Esophagus muscularis mucosa (tissue), 4 donors: ENCODE measurements around the gene NDUFS5. TPM values are rescaled to one million over a fixed set of nuclear protein-coding genes. Genes with fewer than 3 reads are reported as not detected.
"Not testable (repeated sequence)": the region's sequence is repeated elsewhere in the genome, so short reads cannot be mapped to it uniquely, and the experiment has no call there.

ENCODE experiments used
- DNase-seq: peaks from one replicate; pipeline ENCODE4 v3.0.0-alpha.2; 2017; ENCODE audit errors: extremely low spot score
- H3K27ac ChIP-seq, 4 donors: fragments of 200-600 bp; sonication (generic); replicated peaks in 1 of 4; 1 replicate in 3 of 4; 2 replicates in 1 of 4; pipeline ENCODE4 v1.5.1; 2016 to 2019; ENCODE audit warnings: mild to moderate bottlenecking in 1 of 4
- H3K27me3 ChIP-seq, 4 donors: fragments of 200-600 bp; sonication (generic); one replicate each; pipeline versions ENCODE4 v1.5.1 to v1.6.0; 2016 to 2019
- H3K36me3 ChIP-seq, 4 donors: fragments of 200-600 bp; sonication (generic); one replicate each; pipeline ENCODE4 v1.5.1; 2016 to 2019
- H3K4me1 ChIP-seq, 4 donors: fragments of 200-600 bp; sonication (generic); one replicate each; pipeline ENCODE4 v1.5.1; 2016 to 2019
- H3K4me3 ChIP-seq, 4 donors: fragments of 200-600 bp; sonication (generic); 1 replicate in 2 of 4; 2 replicates in 2 of 4; pipeline ENCODE4 v1.5.1; 2016 to 2019; ENCODE audit warnings: mild to moderate bottlenecking in 4 of 4, moderate library complexity in 1 of 4
- H3K9me3 ChIP-seq, 4 donors: fragments of 200-600 bp; sonication (generic); 1 replicate in 3 of 4; 2 replicates in 1 of 4; pipeline ENCODE4 v1.5.1; 2016 to 2019
- CTCF ChIP-seq, 3 experiments: fragments of 200-600 bp in 2 of 3; fragments of 450-650 bp in 1 of 3; sonication (generic) in 2 of 3; IDR thresholded peaks; one replicate each; pipeline ENCODE4 v1.5.1; 2017 to 2019; ENCODE audit warnings: antibody characterized with exemption in 3 of 3, mild to moderate bottlenecking in 2 of 3, moderate library complexity in 1 of 3
- EP300 ChIP-seq: sonication (generic); formaldehyde crosslinking; IDR thresholded peaks from one replicate; pipeline ENCODE4 v1.6.1; 2017; ENCODE audit warnings: antibody characterized with exemption
- POLR2A ChIP-seq: fragments of 450-650 bp; IDR thresholded peaks from one replicate; pipeline ENCODE4 v1.6.1; 2017; ENCODE audit warnings: antibody characterized with exemption, moderate library complexity, mild to moderate bottlenecking, low read depth
- POLR2AphosphoS5 ChIP-seq, 2 donors: sonication (generic); formaldehyde crosslinking; IDR thresholded peaks; one replicate each; pipeline ENCODE4 v1.6.1; 2017; ENCODE audit warnings: antibody characterized with exemption in 2 of 2
- WGBS: methylation state at CpG from one replicate; pipeline ENCODE4 v1.1.5; 2018; 5-methylcytosine and 5-hydroxymethylcytosine counted together
- intact Hi-C: fragments of 100-400 bp; cut with DNase I; formaldehyde crosslinking; loops from one replicate; pipeline ENCODE4 v1.15.1; 2023
- total RNA-seq, 4 donors: library from RNA; depleted of rRNA; stranded (reverse); fragments of >200 nt; gene quantifications; one replicate each; pipeline versions ENCODE4 v1.1.0 to v1.2.1, GENCODE V29; 2016

Gene NDUFS5
- total RNA-seq, 4 donors from 2014 or later, result 274 to 655 (median 373) TPM

- H3K27me3 ChIP-seq, result no peaks in the 10 kb centered on the region
- no peak for DNase-seq
- no peaks in the 10 kb centered on the region for H3K9me3 ChIP-seq
- peak overlapping the region; percentile 46 to 71 (median 52) for H3K27ac ChIP-seq
- no peak overlapping the region for H3K4me3 ChIP-seq
- TF ChIP-seq POLR2A (no peak), POLR2AphosphoS5 (IDR thresholded peaks at IDR 0.05) (no peak), EP300 (no peak), CTCF (IDR thresholded peaks at IDR 0.05) (no peak)
- peaks cover 0 to 13% (median 10%) of the 10 kb centered on the region in 4 donors for H3K4me1 ChIP-seq
- intact Hi-C loops, result no loop called here
- H3K36me3 ChIP-seq, result peaks cover under 1 to 54% (median 23%) of the 10 kb centered on the region in 4 donors
- 77% methylated on average over 6 of the region's 6 CpGs for WGBS
Measured at GRCh38 chr1:39046613-39047210, 20.6 kb downstream of the NDUFS5 start.

GRCh38 chr1:39047374-39048229 is 21.5 kb downstream of the NDUFS5 start:
- Histone ChIP-seq H3K36me3 (peaks cover 0 to 45% (median 14%) of the 10 kb centered on the region in 4 donors), H3K27me3 (no peaks in the 10 kb centered on the region), H3K27ac (peak overlapping the region; percentile 50 to 71 (median 53)), H3K9me3 (no peaks in the 10 kb centered on the region), H3K4me1 (peaks cover 0 to 13% (median 10%) of the 10 kb centered on the region in 4 donors), H3K4me3 (no peak overlapping the region)
- TF ChIP-seq POLR2AphosphoS5 (IDR thresholded peaks at IDR 0.05), result peak; percentile 14 to 62
- TF ChIP-seq EP300, result no peak
- WGBS, result 65% methylated on average over 11 of the region's 12 CpGs
- peak; percentile 92 for DNase-seq
- intact Hi-C loops, result no loop called here

- H3K4me1 ChIP-seq, result peaks cover 0 to 13% (median 10%) of the 10 kb centered on the region in 4 donors
Measured at GRCh38 chr1:39048745-39049370, 22.7 kb downstream of the NDUFS5 start.

GRCh38 chr1:39050001-39050400 is 23.9 kb downstream of the NDUFS5 start:
- WGBS, result 95% methylated on average over 4 of the region's 4 CpGs

More at GRCh38 chr1:39048745-39049370, 22.7 kb downstream of the NDUFS5 start:
- peak overlapping the region; percentile 14 to 71 (median 50) for H3K27ac ChIP-seq
- H3K9me3 ChIP-seq, result no peaks in the 10 kb centered on the region
- intact Hi-C loops, result no loop called here
- no peaks in the 10 kb centered on the region for H3K27me3 ChIP-seq
- no peak overlapping the region for H3K4me3 ChIP-seq
- no peak for DNase-seq
- WGBS, result 90% methylated on average over 7 of the region's 7 CpGs
- peaks cover 0 to 32% (median 8%) of the 10 kb centered on the region in 4 donors for H3K36me3 ChIP-seq
- TF ChIP-seq POLR2AphosphoS5 (IDR thresholded peaks at IDR 0.05) (no peak), CTCF (IDR thresholded peaks at IDR 0.05) (no peak), POLR2A (no peak), EP300 (no peak)

GRCh38 chr1:39051193-39051850 is 25.2 kb downstream of the NDUFS5 start:
- peaks cover 0 to 28% (median 8%) of the 10 kb centered on the region in 4 donors for H3K36me3 ChIP-seq
- H3K27me3 ChIP-seq, H3K27ac ChIP-seq, H3K4me3 ChIP-seq, DNase-seq, H3K9me3 ChIP-seq, intact Hi-C loops: not testable (repeated sequence)
- WGBS, result 90% methylated on average over 10 of the region's 11 CpGs
- H3K4me1 ChIP-seq, result peaks cover 0 to 13% (median 10%) of the 10 kb centered on the region in 4 donors

More at GRCh38 chr1:39050001-39050400, 23.9 kb downstream of the NDUFS5 start:
- Histone ChIP-seq H3K27ac (no peak overlapping the region), H3K9me3 (no peaks in the 10 kb centered on the region), H3K4me3 (no peak overlapping the region), H3K27me3 (no peaks in the 10 kb centered on the region), H3K36me3 (peaks cover 0 to 28% (median 8%) of the 10 kb centered on the region in 4 donors), H3K4me1 (peaks cover 0 to 13% (median 10%) of the 10 kb centered on the region in 4 donors)
- no peak for DNase-seq
- TF ChIP-seq POLR2AphosphoS5 (IDR thresholded peaks at IDR 0.05) (no peak), CTCF (IDR thresholded peaks at IDR 0.05) (no peak), POLR2A (no peak), EP300 (no peak)
- intact Hi-C loops, result no loop called here
